Pons (tissue), 1 donor: ENCODE measurements around the gene ADIPOR2.

Experiments
- DNase-seq: peaks from one replicate; pipeline ENCODE4 v3.0.0-alpha.2; 2016; ENCODE audit warnings: low spot score

ADIPOR2 gene

GRCh38 chr12:1690578-1691122 is at the start of gene ADIPOR2:
TSS of gene ADIPOR2 (plus strand) at chr12:1691070. CDS start at chr12:1754344, 63,274 bp downstream.
- peak; percentile 94 for DNase-seq

DNA sequence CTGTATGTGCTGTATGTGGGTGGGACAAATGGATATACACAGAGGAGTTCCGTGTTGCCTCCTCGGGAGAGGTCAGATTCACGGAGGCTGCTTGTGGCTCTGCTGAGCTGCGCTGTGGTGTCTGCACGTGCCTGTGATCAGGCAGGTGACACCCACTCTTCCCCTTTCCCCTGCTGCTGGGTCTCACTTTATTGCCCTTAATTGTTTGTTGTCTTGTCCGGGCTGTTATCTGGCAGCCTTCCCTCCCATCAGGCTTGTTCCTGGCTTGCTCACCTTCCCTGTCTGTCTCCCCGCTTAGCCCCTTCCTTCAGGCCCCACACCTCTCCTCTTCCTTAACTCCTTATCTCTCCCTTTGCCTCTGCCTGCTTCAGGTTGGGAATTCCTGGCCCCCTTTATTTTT is 48.4 kb upstream of the ADIPOR2 start:
- no peak for DNase-seq

DNA sequence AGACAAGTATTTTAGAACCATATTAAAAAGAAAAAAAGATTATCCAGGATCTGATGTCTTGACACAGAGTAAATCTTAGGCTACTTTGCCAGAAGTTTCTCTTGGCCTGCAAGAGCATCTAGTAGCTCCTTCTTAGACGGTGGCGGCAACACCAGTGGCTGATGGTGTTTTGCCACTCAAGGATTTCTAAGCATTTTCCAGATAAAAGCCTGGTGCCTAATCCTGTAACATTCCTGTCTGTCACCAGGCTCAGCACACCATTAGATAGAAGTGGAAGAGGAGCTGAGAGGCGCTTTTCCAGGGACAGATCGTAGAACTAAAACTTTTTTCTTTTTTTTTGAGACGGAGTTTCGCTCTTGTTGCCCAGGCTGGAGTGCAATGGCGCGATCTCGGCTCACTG is 47.8 kb upstream of the ADIPOR2 start:
- DNase-seq, result no peak

GRCh38 chr12:1643905-1644533 is 46.9 kb upstream of the ADIPOR2 start:
- DNase-seq, result no peak

GRCh38 chr12:1644534-1645438 is 46.1 kb upstream of the ADIPOR2 start:
- peak; percentile 94 for DNase-seq

DNA sequence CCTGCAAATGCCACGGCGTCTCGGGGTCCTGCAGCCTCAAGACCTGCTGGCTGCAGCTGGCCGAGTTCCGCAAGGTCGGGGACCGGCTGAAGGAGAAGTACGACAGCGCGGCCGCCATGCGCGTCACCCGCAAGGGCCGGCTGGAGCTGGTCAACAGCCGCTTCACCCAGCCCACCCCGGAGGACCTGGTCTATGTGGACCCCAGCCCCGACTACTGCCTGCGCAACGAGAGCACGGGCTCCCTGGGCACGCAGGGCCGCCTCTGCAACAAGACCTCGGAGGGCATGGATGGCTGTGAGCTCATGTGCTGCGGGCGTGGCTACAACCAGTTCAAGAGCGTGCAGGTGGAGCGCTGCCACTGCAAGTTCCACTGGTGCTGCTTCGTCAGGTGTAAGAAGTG is 45.1 kb upstream of the ADIPOR2 start:
- no peak for DNase-seq

GRCh38 chr12:1646569-1647284 is 44.1 kb upstream of the ADIPOR2 start:
- no peak for DNase-seq

DNA sequence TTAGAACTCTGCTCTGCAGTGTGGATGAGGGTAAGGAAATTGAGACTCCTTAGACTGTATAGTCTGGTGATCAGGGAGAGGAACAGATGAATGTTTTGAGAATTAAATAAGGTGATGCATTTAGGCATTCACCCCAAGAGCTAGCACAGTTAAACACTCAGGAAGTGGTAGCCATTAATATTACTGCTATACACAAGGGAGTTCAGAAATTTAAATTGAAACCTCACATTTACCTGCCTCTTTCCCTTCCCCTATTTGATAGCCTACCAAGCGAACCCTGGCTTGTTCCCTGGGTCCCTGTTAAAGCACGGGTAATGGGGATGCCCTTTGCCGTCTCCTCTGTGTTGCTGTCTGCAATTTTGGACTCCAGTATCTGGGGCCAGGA is 43.6 kb upstream of the ADIPOR2 start:
- DNase-seq, result no peak

- DNase-seq, result no peak
Observed at GRCh38 chr12:1650260-1650977, 40.5 kb upstream of the ADIPOR2 start.

DNA sequence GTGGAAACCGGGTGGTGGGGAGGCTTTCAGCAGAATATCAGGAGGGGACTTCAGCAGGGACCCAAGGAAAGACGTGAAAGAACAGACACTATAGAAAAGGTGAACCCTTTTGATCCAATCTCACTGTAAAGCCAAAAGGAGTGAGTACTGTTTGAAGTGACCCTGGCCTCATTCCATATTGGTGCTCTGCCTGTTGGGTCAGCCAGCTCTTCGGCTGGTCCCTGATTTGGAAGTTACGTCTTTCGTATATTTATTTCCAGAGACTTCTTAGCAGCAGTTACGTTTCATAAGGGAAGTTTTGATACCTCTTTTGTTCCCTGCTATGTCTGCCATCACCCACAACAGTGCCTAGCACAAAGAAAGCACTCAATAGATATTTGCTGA is 39.9 kb upstream of the ADIPOR2 start:
- DNase-seq, result no peak

DNA sequence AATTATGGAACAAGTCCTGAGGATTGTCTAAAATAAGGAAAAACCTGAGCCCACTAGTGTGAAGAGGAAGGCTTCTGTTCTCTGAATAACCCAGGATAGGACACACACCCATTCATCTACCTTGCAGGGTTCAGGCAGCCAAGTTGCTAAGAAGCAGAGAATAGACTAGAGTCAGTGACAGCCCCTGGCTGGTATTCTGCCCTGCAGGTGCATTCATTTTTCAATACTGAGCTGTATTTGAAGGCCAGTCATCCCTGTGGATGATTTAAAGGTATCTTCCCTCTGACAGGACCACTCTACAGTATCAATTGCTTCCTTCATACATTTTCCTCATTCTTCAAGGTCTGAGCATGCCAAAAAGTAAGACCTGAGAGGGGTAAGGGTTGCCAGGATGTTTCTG is 38.9 kb upstream of the ADIPOR2 start:
- no peak for DNase-seq

- no peak for DNase-seq
Observed at GRCh38 chr12:1655225-1655788, 35.6 kb upstream of the ADIPOR2 start.

- DNase-seq, result no peak
Observed at GRCh38 chr12:1656902-1657301, 34.0 kb upstream of the ADIPOR2 start.

GRCh38 chr12:1657688-1658087 is 33.2 kb upstream of the ADIPOR2 start:
- DNase-seq, result no peak

DNA sequence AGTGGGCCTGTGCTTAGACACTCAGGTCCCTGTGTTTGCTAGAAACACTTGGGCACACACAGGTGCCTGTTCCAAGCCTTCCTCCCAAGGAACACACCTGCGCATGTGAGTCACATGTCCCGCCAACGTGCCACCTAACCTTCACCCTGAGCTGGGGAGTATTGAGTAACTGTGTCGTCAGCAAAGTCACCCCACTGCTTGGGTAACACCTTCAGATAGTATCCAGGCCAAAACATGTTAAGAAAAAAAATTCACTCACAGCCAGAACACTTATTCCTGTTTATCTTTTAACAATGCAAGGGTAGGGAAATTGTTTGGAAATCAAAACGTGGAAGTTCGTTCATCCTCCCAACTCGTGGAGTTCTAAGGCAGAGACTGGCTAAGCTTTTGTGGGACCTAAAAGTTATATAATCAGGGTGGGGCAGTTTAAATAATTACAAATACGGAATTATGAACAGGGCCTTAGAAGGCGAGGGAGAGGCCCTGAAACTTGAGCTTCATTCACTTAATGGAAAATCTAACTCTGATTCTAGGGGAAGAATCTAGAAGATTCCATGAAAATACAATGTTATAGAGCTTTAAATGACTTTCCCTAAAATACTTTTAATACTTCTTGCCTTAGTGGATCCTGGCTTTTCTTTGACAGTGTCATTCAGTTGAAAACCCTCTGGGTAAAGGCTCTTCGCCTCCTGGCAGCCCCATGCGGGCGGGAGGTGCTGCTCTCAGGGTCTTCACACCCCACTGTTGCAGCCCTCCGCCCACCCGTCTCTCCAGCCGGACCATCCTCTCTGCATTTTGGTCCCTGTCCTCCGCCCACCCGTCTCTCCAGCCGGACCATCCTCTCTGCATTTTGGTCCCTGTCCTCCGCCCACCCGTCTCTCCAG is 30.3 kb upstream of the ADIPOR2 start:
- DNase-seq, result no peak

- peak; percentile 93 for DNase-seq
Observed at GRCh38 chr12:1661553-1662335, 29.1 kb upstream of the ADIPOR2 start.

DNA sequence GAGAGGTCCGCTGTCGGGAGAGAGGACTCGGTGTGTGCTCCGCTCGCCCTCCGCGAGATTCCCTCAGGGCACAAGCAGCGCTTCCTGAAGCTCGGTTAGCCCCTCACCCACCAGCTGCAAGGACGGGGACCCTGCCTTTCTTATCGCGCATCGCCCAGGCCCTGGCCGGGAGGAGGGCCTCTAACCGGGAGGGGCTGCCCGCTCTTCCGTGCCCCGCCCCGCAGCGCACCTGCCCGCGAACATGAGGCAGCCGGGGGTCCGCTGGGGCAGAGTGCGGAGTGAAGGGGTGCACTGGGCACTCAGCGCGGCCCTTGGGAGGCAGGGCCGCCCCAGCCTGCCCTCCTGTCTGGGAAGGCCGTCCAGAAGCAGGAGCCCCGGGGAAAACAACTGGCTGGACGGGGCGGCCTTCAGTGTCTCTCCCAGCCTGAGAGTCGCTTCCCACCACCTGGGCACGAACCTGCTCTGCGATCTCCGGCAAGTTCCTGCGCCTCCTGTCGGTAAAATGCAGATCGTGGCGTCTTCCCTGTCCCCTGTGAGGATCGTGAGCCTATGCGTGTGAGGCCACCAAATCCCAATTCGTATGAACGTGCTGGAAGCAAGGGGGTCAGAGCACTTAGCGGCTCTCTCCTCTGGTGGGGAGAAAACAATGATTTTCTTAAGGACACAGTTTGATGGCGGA is 28.0 kb upstream of the ADIPOR2 start:
- DNase-seq, result no peak

DNA sequence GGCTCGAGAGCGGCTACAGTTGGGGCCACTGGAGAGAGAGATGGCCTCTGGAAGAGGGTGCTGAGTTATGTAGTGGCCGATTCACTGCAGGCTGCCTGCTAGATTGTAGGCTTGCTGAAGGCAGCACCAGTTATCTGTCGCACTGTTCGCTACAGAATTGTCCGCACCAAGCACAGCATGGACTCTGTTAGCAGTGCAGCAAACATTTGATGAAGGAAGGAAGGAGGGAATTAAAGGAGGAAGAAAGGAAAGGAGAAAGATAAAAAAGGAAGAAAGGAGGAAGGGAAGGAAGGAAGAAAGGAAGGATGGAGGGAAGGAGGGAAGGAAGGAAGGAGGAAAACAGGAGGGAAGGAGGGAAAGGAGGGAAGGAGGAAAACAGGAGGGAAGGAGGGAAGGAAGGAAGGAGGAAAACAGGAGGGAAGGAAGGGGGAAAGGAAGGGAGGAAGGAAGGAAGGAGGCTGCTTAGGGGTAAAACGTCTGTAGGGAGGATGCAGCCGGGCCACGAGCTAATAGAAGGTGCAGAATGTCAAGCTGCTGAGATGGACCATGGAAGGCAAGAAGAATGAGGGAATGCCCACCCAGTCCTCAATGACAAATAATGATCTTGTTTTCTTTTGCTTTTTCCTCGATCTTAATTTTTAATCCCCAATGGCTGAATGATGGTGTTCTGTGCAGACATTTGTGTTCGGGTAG is 27.3 kb upstream of the ADIPOR2 start:
- DNase-seq, result no peak

DNA sequence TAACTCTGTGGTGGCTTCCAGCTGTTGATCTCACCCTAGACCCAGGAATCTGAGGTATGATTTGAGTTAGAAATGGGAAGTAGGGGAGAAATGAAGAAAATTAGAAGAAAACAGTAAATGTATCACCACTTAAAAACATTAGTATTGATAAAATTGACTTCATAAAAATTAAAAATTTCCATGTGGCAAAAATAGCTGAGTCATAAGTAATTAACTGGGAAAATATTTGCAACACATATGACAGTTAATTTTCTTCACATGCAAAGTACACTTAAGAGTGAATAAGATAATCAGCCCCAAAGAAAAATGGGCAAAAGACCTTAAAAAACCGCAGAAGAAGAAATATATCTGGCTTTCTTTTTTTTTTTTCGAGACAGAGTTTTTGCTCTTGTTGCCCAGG is 25.5 kb upstream of the ADIPOR2 start:
- DNase-seq, result no peak
